Parathyroid adenoma (tissue), 2 donors: Measurements from ENCODE around the gene COL5A3.
"Not testable (repeated sequence)": the region's sequence is repeated elsewhere in the genome, so short reads cannot be mapped to it uniquely, and the experiment has no call there.

Experiments used
- H2AFZ ChIP-seq: fragments of 300-600 bp; sonication (generic); one replicate; pipeline ENCODE4 v1.7.0; 2017; ENCODE audit warnings: antibody characterized with exemption, mild to moderate bottlenecking
- H3K27ac ChIP-seq: fragments of 300-600 bp; sonication (generic); one replicate; pipeline ENCODE4 v1.7.0; 2017
- H3K27me3 ChIP-seq: fragments of 300-600 bp; sonication (generic); one replicate; pipeline ENCODE4 v1.7.0; 2017; ENCODE audit warnings: low read length; ENCODE audit not compliant: control insufficient read depth, insufficient read depth
- H3K36me3 ChIP-seq: fragments of 300-600 bp; sonication (generic); one replicate; pipeline ENCODE4 v1.7.0; 2017; ENCODE audit warnings: low read length; ENCODE audit not compliant: control insufficient read depth, insufficient read depth
- H3K4me1 ChIP-seq: fragments of 300-600 bp; sonication (generic); one replicate; pipeline ENCODE4 v1.7.0; 2017; ENCODE audit warnings: control low read depth
- H3K4me2 ChIP-seq: fragments of 300-600 bp; sonication (generic); one replicate; pipeline ENCODE4 v1.7.0; 2017; ENCODE audit warnings: low read length
- H3K4me3 ChIP-seq: fragments of 300-600 bp; sonication (generic); one replicate; pipeline ENCODE4 v1.7.0; 2017; ENCODE audit warnings: low read depth, low read length
- H3K79me2 ChIP-seq: fragments of 300-600 bp; sonication (generic); one replicate; pipeline ENCODE4 v1.7.0; 2017; ENCODE audit warnings: control low read depth
- H3K9ac ChIP-seq: fragments of 300-600 bp; sonication (generic); one replicate; pipeline ENCODE4 v1.7.0; 2017; ENCODE audit warnings: mild to moderate bottlenecking
- H3K9me3 ChIP-seq: fragments of 300-600 bp; sonication (generic); one replicate; pipeline ENCODE4 v1.7.0; 2017; ENCODE audit warnings: low read length; ENCODE audit not compliant: control insufficient read depth
- TF ChIP-seq, protein P1 (sequence below): fragments of 300-600 bp; sonication (generic); IDR thresholded peaks from one replicate; pipeline ENCODE4 v1.7.0; 2017; ENCODE audit warnings: antibody characterized with exemption, mild to moderate bottlenecking
- donor health status: primary hyperparathyroidism.

Gene COL5A3

DNA sequence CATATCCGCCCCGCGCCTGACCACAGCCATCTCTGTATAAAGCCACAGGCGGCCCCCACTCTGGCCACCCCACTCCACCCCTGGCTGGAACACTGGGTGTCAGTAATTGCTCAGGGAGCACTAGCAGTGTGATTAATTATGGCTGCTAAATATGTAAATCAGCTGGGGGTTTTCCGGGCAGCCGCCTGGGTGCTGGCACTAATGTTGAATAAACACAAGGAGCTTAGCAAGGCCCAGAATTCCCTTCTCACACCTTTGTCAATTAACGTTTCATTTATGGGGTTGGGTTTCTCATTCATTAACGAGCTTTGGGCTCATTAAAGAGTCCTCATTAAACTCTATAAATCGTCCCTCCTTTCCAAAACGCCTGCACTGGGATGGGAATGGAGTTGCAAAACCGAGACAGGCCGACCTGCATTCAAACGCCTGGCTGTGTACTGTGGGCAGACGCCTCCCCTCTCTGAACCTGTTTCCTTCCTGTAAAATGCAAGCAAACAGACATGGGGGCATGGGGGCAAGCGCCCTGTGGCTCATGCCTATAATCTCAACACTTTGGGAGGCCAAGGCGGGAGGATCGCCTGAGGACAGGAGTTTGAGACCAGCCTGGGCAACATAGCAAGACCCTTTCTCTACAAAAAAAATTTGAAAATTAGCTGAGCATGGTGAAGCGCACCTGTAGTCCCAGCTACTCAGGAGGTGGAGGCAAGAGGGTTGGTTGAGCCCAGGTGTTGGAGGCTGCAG lies 56.3 kb downstream of the COL5A3 start:
- Histone ChIP-seq H3K27me3 (no peaks in the 10 kb centered on the region), H2AFZ (no peak overlapping the region), H3K4me3 (no peak overlapping the region), H3K9me3 (no peaks in the 10 kb centered on the region), H3K9ac (no peak overlapping the region), H3K27ac (no peak overlapping the region), H3K4me1 (no peaks in the 10 kb centered on the region), H3K36me3 (no peaks in the 10 kb centered on the region), H3K4me2 (no peak overlapping the region), H3K79me2 (no peaks in the 10 kb centered on the region)
- TF ChIP-seq, protein P1, sequence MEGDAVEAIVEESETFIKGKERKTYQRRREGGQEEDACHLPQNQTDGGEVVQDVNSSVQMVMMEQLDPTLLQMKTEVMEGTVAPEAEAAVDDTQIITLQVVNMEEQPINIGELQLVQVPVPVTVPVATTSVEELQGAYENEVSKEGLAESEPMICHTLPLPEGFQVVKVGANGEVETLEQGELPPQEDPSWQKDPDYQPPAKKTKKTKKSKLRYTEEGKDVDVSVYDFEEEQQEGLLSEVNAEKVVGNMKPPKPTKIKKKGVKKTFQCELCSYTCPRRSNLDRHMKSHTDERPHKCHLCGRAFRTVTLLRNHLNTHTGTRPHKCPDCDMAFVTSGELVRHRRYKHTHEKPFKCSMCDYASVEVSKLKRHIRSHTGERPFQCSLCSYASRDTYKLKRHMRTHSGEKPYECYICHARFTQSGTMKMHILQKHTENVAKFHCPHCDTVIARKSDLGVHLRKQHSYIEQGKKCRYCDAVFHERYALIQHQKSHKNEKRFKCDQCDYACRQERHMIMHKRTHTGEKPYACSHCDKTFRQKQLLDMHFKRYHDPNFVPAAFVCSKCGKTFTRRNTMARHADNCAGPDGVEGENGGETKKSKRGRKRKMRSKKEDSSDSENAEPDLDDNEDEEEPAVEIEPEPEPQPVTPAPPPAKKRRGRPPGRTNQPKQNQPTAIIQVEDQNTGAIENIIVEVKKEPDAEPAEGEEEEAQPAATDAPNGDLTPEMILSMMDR, result no peak

DNA sequence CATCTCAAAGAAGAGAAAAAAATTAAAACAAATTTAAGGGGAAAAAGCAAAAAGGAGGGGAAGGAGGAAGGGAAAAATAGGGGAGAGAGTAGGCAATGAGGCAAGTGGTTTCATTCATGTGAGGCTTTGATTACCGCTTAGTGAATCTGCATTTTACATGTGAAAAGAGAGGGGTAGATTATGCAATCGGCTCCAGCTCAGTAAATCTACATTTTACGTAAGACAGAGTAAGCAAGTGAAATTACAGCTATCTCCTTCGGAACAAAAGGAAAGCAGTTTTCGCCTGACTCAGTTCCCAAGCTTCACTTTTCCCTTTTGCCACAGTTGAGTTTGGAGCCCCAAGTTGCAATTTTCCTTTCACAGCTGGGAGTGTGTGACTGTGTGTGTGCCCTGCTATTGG lies 58.0 kb downstream of the COL5A3 start:
- H3K4me1 ChIP-seq, result no peaks in the 10 kb centered on the region

DNA sequence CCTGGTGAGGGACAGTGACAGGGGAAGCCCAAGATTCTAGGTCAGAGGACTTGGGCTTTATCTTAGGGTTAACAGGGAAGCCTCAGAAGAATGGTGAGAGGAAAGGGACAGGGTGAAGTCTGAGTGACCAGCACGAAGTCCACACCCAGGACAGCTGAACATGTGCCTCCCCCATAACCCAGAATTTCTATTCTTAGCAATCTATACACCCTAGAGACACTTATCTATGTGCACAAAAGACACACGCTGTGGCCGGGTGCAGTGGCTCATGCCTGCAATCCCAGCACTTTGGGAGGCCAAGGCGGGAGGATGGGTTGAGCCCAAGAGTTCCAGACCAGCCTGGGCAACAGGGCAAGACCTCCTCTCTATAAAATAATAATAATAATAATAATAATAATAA lies 62.9 kb downstream of the COL5A3 start:
- Histone ChIP-seq H3K27ac (no peak overlapping the region), H2AFZ (no peak overlapping the region), H3K9ac (no peak overlapping the region), H3K27me3 (no peaks in the 10 kb centered on the region), H3K36me3 (no peaks in the 10 kb centered on the region), H3K4me3 (no peak overlapping the region), H3K9me3 (no peaks in the 10 kb centered on the region), H3K4me1 (no peaks in the 10 kb centered on the region), H3K4me2 (no peak overlapping the region), H3K79me2 (no peaks in the 10 kb centered on the region)
- TF ChIP-seq, protein P1, result no peak

More for the DNA sequence above, 58.0 kb downstream of the COL5A3 start:
- Histone ChIP-seq H3K27ac (no peak overlapping the region), H3K4me3 (no peak overlapping the region), H2AFZ (no peak overlapping the region), H3K36me3 (no peaks in the 10 kb centered on the region), H3K79me2 (no peaks in the 10 kb centered on the region), H3K9ac (no peak overlapping the region), H3K27me3 (no peaks in the 10 kb centered on the region), H3K9me3 (no peaks in the 10 kb centered on the region), H3K4me2 (no peak overlapping the region)
- TF ChIP-seq, protein P1, result no peak

DNA sequence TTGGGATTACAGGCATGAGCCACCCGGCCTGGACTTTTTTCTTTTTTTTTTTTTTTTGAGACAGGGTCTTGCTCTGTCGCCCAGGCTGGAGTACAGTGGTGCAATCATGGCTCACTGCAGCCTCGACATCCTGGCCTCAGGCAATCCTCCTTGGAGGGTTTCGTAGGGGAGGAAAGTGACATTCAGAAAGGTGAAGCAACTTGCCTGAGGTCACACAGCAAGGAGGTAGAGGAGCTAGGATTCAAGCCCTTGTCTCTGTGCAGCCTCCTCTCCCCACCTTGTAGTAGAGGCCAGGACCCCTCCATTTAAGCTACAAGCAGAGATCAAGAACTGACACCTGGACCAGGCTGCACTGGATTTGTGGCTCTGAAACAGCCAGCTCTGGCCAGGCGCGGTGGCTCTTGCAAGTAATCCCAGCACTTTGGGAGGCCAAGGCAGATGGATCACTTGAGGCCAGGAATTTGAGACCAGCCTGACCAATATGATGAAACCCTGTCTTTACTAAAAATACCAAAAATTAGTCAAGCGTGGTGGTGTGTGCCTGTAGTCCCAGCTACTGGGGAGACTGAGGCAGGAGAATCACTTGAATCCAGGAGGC lies 63.7 kb downstream of the COL5A3 start:
- not testable (repeated sequence) for H3K4me3 ChIP-seq, H3K4me2 ChIP-seq, H3K36me3 ChIP-seq, H2AFZ ChIP-seq, H3K9ac ChIP-seq, H3K79me2 ChIP-seq, H3K9me3 ChIP-seq, H3K27me3 ChIP-seq, H3K27ac ChIP-seq, H3K4me1 ChIP-seq

DNA sequence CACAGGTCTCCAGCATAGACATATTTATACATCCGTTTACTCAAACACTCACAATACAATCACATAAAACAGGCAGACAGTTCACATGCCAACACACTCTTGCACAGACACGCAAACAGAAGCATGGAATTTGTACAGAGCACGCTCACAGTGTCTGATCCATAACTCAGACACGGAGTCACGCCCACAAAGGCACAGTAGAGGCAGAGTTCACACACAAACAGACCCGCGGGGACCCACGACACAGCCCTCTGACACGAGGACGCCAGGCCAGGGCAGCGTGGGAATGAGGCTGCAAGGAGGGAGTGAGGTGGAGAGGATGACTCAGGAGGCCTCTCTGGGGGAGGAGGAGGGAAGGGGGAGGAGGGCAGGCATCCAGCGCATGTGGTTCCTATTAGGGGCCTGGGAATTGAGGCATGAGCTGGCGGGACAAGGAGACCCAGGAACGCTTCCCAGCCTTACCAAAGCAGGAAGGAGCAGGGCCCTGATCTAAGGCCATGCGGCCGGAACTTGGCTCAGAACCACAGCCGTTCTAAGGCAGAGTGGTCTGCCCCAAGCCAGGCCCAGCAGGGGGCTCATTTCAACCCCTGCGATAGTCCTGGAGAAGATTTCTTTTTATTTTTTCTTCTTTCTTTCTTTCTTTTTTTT lies 64.9 kb downstream of the COL5A3 start:
- Histone ChIP-seq H2AFZ (no peak overlapping the region), H3K27ac (no peak overlapping the region), H3K9me3 (no peaks in the 10 kb centered on the region), H3K36me3 (no peaks in the 10 kb centered on the region), H3K4me1 (no peaks in the 10 kb centered on the region), H3K4me2 (no peak overlapping the region), H3K27me3 (no peaks in the 10 kb centered on the region), H3K79me2 (no peaks in the 10 kb centered on the region), H3K4me3 (no peak overlapping the region), H3K9ac (no peak overlapping the region)
- TF ChIP-seq, protein P1, result no peak
